Nephron progenitor cell (in vitro differentiated cells): Measurements from ENCODE around the gene RNF38.

Experiments used
- DNase-seq: peaks from one replicate; pipeline ENCODE4 v3.0.0; 2021
- H3K27ac Mint-ChIP-seq: 2 replicates; pipeline ENCODE4 v1.8.0; 2021; ENCODE audit warnings: mild to moderate bottlenecking, moderate library complexity, mixed read lengths
- H3K27me3 Mint-ChIP-seq: 2 replicates; pipeline ENCODE4 v1.8.0; 2021; ENCODE audit warnings: mild to moderate bottlenecking, low read depth, mixed read lengths; ENCODE audit not compliant: poor library complexity
- H3K36me3 Mint-ChIP-seq: 2 replicates; pipeline ENCODE4 v1.8.0; 2021; ENCODE audit warnings: low read depth, mixed read lengths
- H3K4me1 Mint-ChIP-seq: 2 replicates; pipeline ENCODE4 v1.8.0; 2021; ENCODE audit warnings: mixed read lengths
- H3K4me3 Mint-ChIP-seq: 2 replicates; pipeline ENCODE4 v1.8.0; 2021; ENCODE audit warnings: mild to moderate bottlenecking, moderate library complexity, mixed read lengths
- H3K9me3 Mint-ChIP-seq: 2 replicates; pipeline ENCODE4 v1.8.0; 2021; ENCODE audit warnings: mild to moderate bottlenecking, moderate library complexity, mixed read lengths
- CTCF ChIP-seq: fragments of 200-600 bp; sonication (generic); IDR thresholded peaks from 2 replicates; pipeline ENCODE4 v1.5.0; 2021; ENCODE audit warnings: antibody characterized with exemption

The RNF38 gene

GRCh38 chr9:36357639-36358038 is 42.4 kb downstream of the RNF38 start:
- no peaks in the 10 kb centered on the region for H3K4me1 Mint-ChIP-seq
- H3K27me3 Mint-ChIP-seq = no peaks in the 10 kb centered on the region
- TF ChIP-seq CTCF = no peak
- H3K36me3 Mint-ChIP-seq = peaks cover 48% of the 10 kb centered on the region
- no peak overlapping the region for H3K4me3 Mint-ChIP-seq
- H3K27ac Mint-ChIP-seq = no peak overlapping the region
- DNase-seq = no peak
- H3K9me3 Mint-ChIP-seq = no peaks in the 10 kb centered on the region

GRCh38 chr9:36346569-36346968 is 53.5 kb downstream of the RNF38 start:
- DNase-seq = no peak
- no peak overlapping the region for H3K27ac Mint-ChIP-seq
- no peaks in the 10 kb centered on the region for H3K9me3 Mint-ChIP-seq
- no peak overlapping the region for H3K4me3 Mint-ChIP-seq
- H3K27me3 Mint-ChIP-seq = no peaks in the 10 kb centered on the region
- H3K4me1 Mint-ChIP-seq = no peaks in the 10 kb centered on the region
- no peak for TF ChIP-seq CTCF
- H3K36me3 Mint-ChIP-seq = peaks cover 96% of the 10 kb centered on the region

GRCh38 chr9:36345103-36345846 is 54.8 kb downstream of the RNF38 start:
- H3K36me3 Mint-ChIP-seq = peaks cover 92% of the 10 kb centered on the region
- H3K4me1 Mint-ChIP-seq = no peaks in the 10 kb centered on the region
- no peak for TF ChIP-seq CTCF
- no peak for DNase-seq
- H3K9me3 Mint-ChIP-seq = no peaks in the 10 kb centered on the region
- no peaks in the 10 kb centered on the region for H3K27me3 Mint-ChIP-seq
- no peak overlapping the region for H3K27ac Mint-ChIP-seq
- no peak overlapping the region for H3K4me3 Mint-ChIP-seq

- Mint-ChIP-seq H3K4me1 (no peaks in the 10 kb centered on the region), H3K4me3 (no peak overlapping the region), H3K27me3 (no peaks in the 10 kb centered on the region), H3K36me3 (peaks cover 89% of the 10 kb centered on the region), H3K9me3 (no peaks in the 10 kb centered on the region), H3K27ac (no peak overlapping the region)
- no peak for TF ChIP-seq CTCF
- DNase-seq = no peak
Observed at GRCh38 chr9:36341936-36342577, 58.0 kb downstream of the RNF38 start.

DNA sequence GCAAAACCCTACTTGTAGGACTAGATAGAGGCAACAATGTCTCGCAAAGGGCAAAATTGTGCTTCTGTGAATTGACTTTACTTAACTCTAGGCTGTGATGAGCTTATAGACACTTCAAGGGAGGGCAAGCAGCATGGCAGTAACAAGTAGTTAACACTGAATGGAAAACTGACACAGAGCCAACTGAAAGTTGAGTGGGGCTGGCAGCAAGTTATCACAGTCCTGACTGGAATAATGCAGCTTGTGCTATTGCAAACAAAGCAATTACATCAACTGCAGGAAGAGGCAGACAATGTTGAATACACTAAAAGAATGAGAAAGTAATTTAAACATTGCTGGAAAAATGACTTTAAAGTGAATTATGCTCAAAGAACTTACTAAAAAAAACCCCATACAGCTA is 62.2 kb downstream of the RNF38 start:
- Mint-ChIP-seq H3K4me1 (no peaks in the 10 kb centered on the region), H3K27me3 (no peaks in the 10 kb centered on the region), H3K4me3 (no peak overlapping the region), H3K27ac (no peak overlapping the region), H3K36me3 (peaks cover 76% of the 10 kb centered on the region), H3K9me3 (no peaks in the 10 kb centered on the region)
- DNase-seq = no peak
- no peak for TF ChIP-seq CTCF

DNA sequence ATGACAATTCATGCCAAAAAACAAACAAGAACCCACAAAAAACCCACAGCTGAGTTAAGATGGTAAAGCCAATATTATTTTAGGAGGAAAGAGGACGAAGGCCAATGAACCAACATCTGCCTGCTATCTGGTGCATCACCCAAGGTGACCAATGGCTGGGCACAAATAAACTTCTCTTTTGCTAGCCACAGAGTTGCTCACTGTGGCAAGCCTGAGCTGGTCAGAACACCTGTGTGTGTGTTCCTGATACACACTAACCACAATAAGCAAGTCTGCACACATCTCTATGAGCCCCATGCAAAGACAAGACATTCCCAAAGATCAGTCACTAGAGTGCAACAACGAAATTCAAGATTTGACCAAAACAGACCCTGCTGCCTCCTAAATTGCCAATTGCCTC is 63.1 kb downstream of the RNF38 start:
- no peak for TF ChIP-seq CTCF
- H3K9me3 Mint-ChIP-seq = no peaks in the 10 kb centered on the region

More for the DNA sequence above, 63.1 kb downstream of the RNF38 start:
- Mint-ChIP-seq H3K4me3 (no peak overlapping the region), H3K27me3 (no peaks in the 10 kb centered on the region), H3K27ac (peak overlapping the region; percentile 55), H3K36me3 (peaks cover 67% of the 10 kb centered on the region), H3K4me1 (no peaks in the 10 kb centered on the region)
- DNase-seq = no peak
